ENCODE data around the gene ZSCAN2.
"Not testable (repeated sequence)": the region's sequence is repeated elsewhere in the genome, so short reads cannot be mapped to it uniquely, and the experiment has no call there.

DNA sequence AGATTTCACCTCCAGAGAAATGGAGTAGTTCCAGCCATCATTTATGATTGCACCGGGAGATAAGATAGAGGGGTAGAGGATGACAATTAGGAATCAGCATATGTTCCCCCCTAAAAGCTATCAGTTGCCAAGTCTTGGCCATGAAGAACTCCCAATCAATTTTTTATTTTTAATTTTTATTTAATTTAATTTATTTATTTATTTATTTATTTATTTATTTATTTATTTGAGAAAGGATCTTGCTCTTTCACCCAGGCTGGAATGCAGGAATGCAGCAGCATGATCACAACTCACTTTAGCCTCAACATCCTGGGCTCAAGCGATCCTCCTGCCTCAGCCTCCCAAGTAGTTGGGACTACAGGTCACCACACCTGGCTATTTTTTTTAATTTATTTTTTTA is 49.2 kb upstream of the ZSCAN2 start:
- not testable (repeated sequence) for TF ChIP-seq POLR2AphosphoS5, CTCF (IDR thresholded peaks at IDR 0.05)

All from suprapubic skin (tissue), 3 donors.